ENCODE measurements around the gene ADRB2. TPM values are rescaled to one million over a fixed set of nuclear protein-coding genes. Genes with fewer than 3 reads are reported as not detected.

Gene ADRB2
- total RNA-seq, 2 experiments from 2014 or later, result 4.4 to 16.8 TPM

- Histone ChIP-seq H3K36me3 (ENCODE audit: insufficient read depth, low read length) (no peaks in the 10 kb centered on the region), H3K27ac (ENCODE audit: low read depth, low read length, poor library complexity, severe bottlenecking) (peak overlapping the region; percentile 95), H3K4me3 (ENCODE audit: low read depth, low read length, poor library complexity, severe bottlenecking) (peak overlapping the region; percentile 52), H3K4me2 (ENCODE audit: low read length) (peak overlapping the region; percentile 81), H2AFZ (ENCODE audit: low read length) (peak overlapping the region; percentile 71), H4K20me1 (ENCODE audit: insufficient read depth, low read length) (no peaks in the 10 kb centered on the region), H3K9me2 (ENCODE audit: insufficient read depth, low read length) (no peaks in the 10 kb centered on the region), H3K79me2 (ENCODE audit: insufficient read depth, low read depth, low read length) (peaks cover 66% of the 10 kb centered on the region; the same call in 1 of the 2 replicates), H3K4me1 (ENCODE audit: insufficient read depth, low read length, poor library complexity, severe bottlenecking) (peaks cover 79% of the 10 kb centered on the region), H3K9me3 (ENCODE audit: low read length) (no peaks in the 10 kb centered on the region)
- ChIA-PET CTCF (ENCODE audit: unreplicated experiment) (interaction anchor here (2.6 kb wide), 1 partner anchor 13 kb away, joined by 8 read pairs; no protein-coding TSS in a partner anchor), POLR2A (interaction anchor here (1.0 to 5.7 kb wide), 6 partner anchors 9 to 129 kb away, joined by 3 to 34 read pairs (median 5); no protein-coding TSS in a partner anchor)
- BruUV-seq (replicated peaks), result no TSS peak
- no peak for TF ChIP-seq CTCF (conservative IDR thresholded peaks at IDR 0.05; ENCODE audit: low read length)
- DNase-seq (ENCODE audit: low spot score), result peak; percentile 69
- intact Hi-C loops (cut with micrococcal nuclease; ENCODE audit: unreplicated experiment), result loop anchor here (5.0 to 10.0 kb wide), 4 partner anchors 452 to 1721 kb away; partner anchors contain the start of genes CSNK1A1, FBXO38 and GRPEL2
Observed at GRCh38 chr5:148833925-148834324, 7.5 kb downstream of the ADRB2 start.

DNA sequence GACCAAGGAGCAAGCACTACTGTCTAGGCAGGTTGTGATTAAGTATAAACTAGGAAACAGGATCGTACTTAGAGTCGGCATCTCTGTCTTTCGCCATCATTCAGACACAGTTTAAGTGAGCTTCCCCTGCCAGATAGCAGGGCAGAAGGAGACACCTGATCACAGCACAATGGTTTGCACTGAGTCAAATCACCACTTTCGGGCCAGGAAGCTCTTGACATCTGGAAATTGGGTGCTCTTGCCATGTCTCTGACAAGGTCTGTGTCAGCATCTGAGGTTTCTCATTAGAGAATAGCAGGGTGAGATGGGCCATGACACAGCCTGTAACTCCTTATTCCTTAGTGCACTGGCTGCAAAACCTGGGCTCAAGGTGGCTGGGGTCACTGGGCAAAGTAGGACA is 8.3 kb downstream of the ADRB2 start:
- Histone ChIP-seq H3K27ac (ENCODE audit: low read depth, low read length, poor library complexity, severe bottlenecking) (peak overlapping the region; percentile 95), H3K9me3 (ENCODE audit: low read length) (no peaks in the 10 kb centered on the region), H4K20me1 (ENCODE audit: insufficient read depth, low read length) (no peaks in the 10 kb centered on the region), H3K79me2 (ENCODE audit: insufficient read depth, low read depth, low read length) (peaks cover 58% of the 10 kb centered on the region; the same call in 1 of the 2 replicates), H3K4me3 (ENCODE audit: low read depth, low read length, poor library complexity, severe bottlenecking) (peak overlapping the region; percentile 52), H3K4me2 (ENCODE audit: low read length) (peak overlapping the region; percentile 81), H3K9me2 (ENCODE audit: insufficient read depth, low read length) (no peaks in the 10 kb centered on the region), H3K4me1 (ENCODE audit: insufficient read depth, low read length, poor library complexity, severe bottlenecking) (peaks cover 76% of the 10 kb centered on the region), H2AFZ (ENCODE audit: low read length) (peak overlapping the region; percentile 71), H3K36me3 (ENCODE audit: insufficient read depth, low read length) (no peaks in the 10 kb centered on the region)
- CTCF ChIA-PET (ENCODE audit: unreplicated experiment), result no interaction called here
- BruUV-seq (replicated peaks), result no TSS peak
- peak; percentile 79 for DNase-seq (ENCODE audit: low spot score)
- TF ChIP-seq EZH2phosphoT487 (IDR thresholded peaks at IDR 0.05; ENCODE audit: borderline replicate concordance, low read depth, low read length) (no peak), CTCF (conservative IDR thresholded peaks at IDR 0.05; ENCODE audit: low read length) (no peak)
- POLR2A ChIA-PET, result interaction anchor here (0.5 to 5.7 kb wide), 9 partner anchors 8 to 128 kb away, joined by 3 to 34 read pairs (median 3); no protein-coding TSS in a partner anchor
- intact Hi-C loops (cut with micrococcal nuclease; ENCODE audit: unreplicated experiment), result loop anchor here (5.0 to 10.0 kb wide), 4 partner anchors 452 to 1720 kb away; partner anchors contain the start of genes CSNK1A1, FBXO38 and GRPEL2
